ENCODE data around the gene ARHGAP24.

DNA sequence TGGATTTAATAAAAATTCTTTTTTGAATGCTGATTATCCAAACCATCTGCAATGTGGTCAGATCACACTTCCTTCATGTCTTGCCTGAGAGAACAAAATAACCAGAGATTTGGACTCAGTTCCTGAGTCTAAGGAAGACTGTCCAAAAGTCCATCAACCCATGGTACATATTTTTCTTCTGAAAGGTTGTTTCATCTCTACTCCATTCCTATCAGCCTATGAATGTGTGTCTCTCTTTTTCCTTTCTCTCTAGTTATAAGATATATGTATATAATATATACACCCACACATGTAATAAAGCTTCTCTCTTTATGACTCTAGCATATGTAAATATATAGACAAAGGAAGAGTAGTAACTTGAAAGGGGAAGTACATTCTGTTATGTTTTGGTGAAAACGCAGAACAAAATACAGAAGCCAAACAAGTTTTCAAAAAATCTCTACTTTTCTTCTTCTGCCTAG is 226.9 kb downstream of the ARHGAP24 start:
- TF ChIP-seq CTCF (IDR thresholded peaks at IDR 0.05) (no peak), KDM1A (IDR thresholded peaks at IDR 0.05; ENCODE audit: low read depth) (no peak), USF2 (IDR thresholded peaks at IDR 0.05) (no peak), ZNF302 (CRISPR knock-in tag; IDR thresholded peaks at IDR 0.05) (no peak), POLR2A (IDR thresholded peaks at IDR 0.05; ENCODE audit: low read length) (no peak)

Data from A549 (cell line).